ENCODE results near the gene PLCD3.

PLCD3 gene

DNA sequence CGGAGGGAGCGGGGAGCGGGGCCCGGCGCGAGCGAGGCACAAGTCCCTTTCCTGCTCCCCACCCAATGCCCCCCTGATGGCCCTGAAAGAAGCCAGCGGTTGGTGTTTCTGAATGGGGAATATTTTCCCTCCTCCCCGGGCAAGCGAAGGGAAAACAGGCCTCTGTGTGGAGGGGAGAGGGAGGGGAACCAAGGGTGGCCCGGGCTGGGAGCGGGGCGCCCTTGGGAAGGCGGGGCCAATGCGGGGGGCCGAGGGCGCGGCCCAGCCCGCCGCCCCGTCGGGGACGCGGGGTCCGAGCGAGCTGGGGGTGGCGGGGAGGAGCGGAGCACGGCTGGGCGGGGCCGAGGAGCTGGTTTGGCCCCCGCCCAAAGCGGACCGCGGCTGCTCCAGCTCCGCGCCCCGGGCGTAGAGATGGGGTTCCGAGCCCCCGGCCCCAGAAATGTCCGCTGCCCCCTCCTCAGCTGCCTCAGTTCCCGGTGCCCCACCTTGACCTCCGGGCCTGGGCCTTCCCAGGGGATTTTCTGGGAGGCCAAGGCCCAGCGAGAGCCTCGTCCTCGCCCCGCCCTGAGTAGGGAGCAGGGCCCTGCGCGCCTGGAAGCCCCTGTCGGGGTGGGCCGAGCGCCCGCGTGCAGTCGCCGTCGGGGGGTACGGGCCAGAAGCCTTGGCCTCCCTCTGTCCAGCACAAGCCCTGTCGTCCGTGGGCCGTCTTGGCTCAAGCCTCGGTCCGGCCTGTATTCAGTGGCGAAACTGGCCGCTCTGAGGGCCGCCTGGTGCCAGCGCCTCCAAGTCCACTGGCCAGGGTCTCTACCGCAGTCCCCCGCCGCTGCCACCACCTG, 12.1 kb upstream of the PLCD3 start:
- H3K4me1 Mint-ChIP-seq: peaks cover 50% of the 10 kb centered on the region
- peaks cover 6% of the 10 kb centered on the region for H3K27me3 Mint-ChIP-seq (ENCODE audit: low read depth, poor library complexity)
- H3K36me3 Mint-ChIP-seq (ENCODE audit: low read depth): peaks cover 4% of the 10 kb centered on the region
- no peak for DNase-seq
- peak overlapping the region; percentile 36 for H3K4me3 Mint-ChIP-seq
- H3K9me3 Mint-ChIP-seq: no peaks in the 10 kb centered on the region
- TF ChIP-seq, protein P1, sequence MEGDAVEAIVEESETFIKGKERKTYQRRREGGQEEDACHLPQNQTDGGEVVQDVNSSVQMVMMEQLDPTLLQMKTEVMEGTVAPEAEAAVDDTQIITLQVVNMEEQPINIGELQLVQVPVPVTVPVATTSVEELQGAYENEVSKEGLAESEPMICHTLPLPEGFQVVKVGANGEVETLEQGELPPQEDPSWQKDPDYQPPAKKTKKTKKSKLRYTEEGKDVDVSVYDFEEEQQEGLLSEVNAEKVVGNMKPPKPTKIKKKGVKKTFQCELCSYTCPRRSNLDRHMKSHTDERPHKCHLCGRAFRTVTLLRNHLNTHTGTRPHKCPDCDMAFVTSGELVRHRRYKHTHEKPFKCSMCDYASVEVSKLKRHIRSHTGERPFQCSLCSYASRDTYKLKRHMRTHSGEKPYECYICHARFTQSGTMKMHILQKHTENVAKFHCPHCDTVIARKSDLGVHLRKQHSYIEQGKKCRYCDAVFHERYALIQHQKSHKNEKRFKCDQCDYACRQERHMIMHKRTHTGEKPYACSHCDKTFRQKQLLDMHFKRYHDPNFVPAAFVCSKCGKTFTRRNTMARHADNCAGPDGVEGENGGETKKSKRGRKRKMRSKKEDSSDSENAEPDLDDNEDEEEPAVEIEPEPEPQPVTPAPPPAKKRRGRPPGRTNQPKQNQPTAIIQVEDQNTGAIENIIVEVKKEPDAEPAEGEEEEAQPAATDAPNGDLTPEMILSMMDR (IDR thresholded peaks at IDR 0.05): no peak
- H3K27ac Mint-ChIP-seq: no peak overlapping the region

DNA sequence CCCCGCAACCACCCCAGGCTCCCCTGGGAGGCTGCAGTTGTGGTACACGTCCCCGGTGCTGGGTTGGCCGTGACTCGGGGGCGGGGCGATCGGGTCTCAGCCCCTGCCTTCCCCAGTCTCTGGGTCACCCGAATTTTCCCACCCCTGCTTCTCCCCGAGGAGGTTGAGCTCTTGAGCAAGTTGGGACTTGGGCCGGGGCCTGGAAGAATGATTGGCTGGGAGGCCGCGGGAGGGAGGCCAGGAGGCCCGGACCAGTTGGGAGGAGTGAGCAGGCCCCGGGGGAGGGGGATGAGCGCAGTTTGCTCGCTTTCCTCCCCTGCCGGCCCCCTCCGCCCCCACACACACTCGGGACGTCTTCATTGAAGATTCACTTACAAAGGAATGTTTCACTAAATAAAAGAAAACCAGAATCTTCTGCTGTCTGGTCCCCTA, 11.5 kb upstream of the PLCD3 start:
- Mint-ChIP-seq H3K9me3 (no peaks in the 10 kb centered on the region), H3K27me3 (ENCODE audit: low read depth, poor library complexity) (peaks cover 5% of the 10 kb centered on the region), H3K36me3 (ENCODE audit: low read depth) (peaks cover 4% of the 10 kb centered on the region), H3K27ac (no peak overlapping the region), H3K4me3 (peak overlapping the region; percentile 36), H3K4me1 (peaks cover 53% of the 10 kb centered on the region)
- TF ChIP-seq, protein P1 (IDR thresholded peaks at IDR 0.05): no peak
- DNase-seq: peak; percentile 44

DNA sequence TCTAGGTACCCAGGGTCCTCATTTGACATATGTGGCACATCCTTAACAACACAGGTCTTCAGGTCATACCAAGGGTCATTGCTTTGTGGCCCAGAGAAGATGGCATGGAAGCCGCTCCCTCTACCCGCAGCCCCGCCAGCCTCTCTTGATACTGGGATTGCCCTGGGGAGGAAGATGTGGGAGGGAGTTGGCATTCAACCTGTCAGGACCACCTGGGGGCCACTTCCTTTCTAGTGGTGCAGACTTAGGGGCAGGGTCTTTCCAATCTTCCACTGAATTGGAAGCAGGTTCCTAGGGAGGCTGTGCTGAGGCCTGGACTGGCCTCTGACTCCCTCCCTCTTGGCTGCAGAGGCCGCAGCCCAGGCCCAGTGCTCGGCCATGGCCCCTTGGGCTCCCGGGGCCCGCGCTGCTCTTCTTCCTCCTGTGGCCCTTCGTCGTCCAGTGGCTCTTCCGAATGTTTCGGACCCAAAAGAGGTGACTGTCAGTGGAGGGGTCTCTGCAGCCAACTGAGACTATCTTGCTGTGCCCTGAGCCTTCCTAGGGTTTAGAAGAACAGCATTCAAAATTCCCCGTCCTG, 10.9 kb upstream of the PLCD3 start:
- no peak for DNase-seq
- H3K36me3 Mint-ChIP-seq (ENCODE audit: low read depth): peaks cover 4% of the 10 kb centered on the region
- peaks cover 53% of the 10 kb centered on the region for H3K4me1 Mint-ChIP-seq
- H3K4me3 Mint-ChIP-seq: no peak overlapping the region
- no peaks in the 10 kb centered on the region for H3K9me3 Mint-ChIP-seq
- TF ChIP-seq, protein P1 (IDR thresholded peaks at IDR 0.05): no peak
- no peaks in the 10 kb centered on the region for H3K27me3 Mint-ChIP-seq (ENCODE audit: low read depth, poor library complexity)
- H3K27ac Mint-ChIP-seq: no peak overlapping the region

DNA sequence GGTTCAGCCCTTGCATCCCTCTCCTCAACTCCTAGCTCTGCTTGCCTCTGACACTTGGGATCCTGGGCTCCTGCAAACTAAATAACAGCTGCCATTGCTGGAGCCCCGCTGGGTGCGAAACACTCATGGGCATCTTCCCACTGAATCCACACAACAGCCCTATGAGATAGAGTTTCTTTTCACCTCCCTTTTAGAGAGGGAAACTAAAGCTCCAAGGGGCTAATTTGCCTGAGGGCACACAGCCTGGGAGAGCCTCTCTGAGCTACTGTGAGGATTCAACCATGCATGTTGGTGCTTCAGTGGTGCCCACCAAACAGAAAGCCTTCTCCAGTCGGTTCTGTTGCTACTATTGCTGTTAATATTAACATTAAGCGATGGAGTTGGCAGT, 7.2 kb upstream of the PLCD3 start:
- Mint-ChIP-seq H3K27me3 (ENCODE audit: low read depth, poor library complexity) (no peaks in the 10 kb centered on the region), H3K27ac (no peak overlapping the region)

DNA sequence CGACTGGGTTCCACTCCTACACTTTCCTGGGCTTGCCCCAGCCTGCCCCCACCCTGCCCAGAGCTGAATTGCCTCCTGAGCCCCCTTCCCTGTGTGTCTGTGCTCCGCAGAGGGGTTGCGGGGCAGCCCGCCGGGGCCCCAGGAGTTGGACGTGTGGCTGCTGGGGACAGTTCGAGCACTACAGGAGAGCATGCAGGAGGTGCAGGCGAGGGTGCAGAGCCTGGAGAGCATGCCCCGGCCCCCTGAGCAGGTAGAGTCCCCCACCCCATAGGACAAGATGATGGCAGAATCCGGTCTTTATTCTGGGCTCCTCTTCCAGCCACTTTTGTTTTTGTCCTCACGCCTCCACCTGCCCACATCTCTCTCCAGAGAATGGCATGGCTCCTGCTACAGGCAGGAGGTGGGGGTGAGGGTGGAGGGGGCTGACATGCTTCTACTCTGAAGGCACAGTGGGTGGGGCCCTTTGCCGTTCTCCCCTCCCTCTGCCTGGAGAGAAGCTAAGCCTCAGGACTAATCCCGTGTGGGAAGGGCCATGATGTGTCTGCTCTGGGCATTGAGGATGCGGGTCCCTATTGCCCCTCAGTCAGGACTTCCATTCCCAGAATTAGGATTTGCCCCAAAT, 6.7 kb upstream of the PLCD3 start:
- peaks cover 4% of the 10 kb centered on the region for H3K9me3 Mint-ChIP-seq
- H3K4me1 Mint-ChIP-seq: peaks cover 35% of the 10 kb centered on the region
- no peaks in the 10 kb centered on the region for H3K27me3 Mint-ChIP-seq (ENCODE audit: low read depth, poor library complexity)
- H3K4me3 Mint-ChIP-seq: no peak overlapping the region
- H3K27ac Mint-ChIP-seq: no peak overlapping the region
- DNase-seq: peak; percentile 5
- TF ChIP-seq, protein P1 (IDR thresholded peaks at IDR 0.05): no peak
- H3K36me3 Mint-ChIP-seq (ENCODE audit: low read depth): peaks cover 4% of the 10 kb centered on the region

More for the DNA sequence above, 7.2 kb upstream of the PLCD3 start:
- H3K9me3 Mint-ChIP-seq: peaks cover 4% of the 10 kb centered on the region
- H3K36me3 Mint-ChIP-seq (ENCODE audit: low read depth): peaks cover 4% of the 10 kb centered on the region
- H3K4me3 Mint-ChIP-seq: no peak overlapping the region
- peaks cover 36% of the 10 kb centered on the region for H3K4me1 Mint-ChIP-seq
- TF ChIP-seq, protein P1 (IDR thresholded peaks at IDR 0.05): no peak
- DNase-seq: no peak

All from nephron progenitor cell (in vitro differentiated cells).